Upper lobe of left lung (tissue), 6 donors: Measurements from ENCODE around the gene PTCH2. TPM values are rescaled to one million over a fixed set of nuclear protein-coding genes. Genes with fewer than 3 reads are reported as not detected.
"Not testable (repeated sequence)": the region's sequence is repeated elsewhere in the genome, so short reads cannot be mapped to it uniquely, and the experiment has no call there.

Experiments
- ATAC-seq, 2 donors: fragments of 200-7000 bp; cut with Tn5 transposase; one replicate each; pipeline ENCODE4 v1.9.1; 2022; ENCODE audit warnings: mild to moderate bottlenecking in 2 of 2, moderate library complexity in 2 of 2; ENCODE audit not compliant: low FRiP score in 2 of 2
- DNase-seq, 2 donors: peaks; one replicate each; pipeline ENCODE4 v3.0.0-alpha.2; 2019 to 2020
- H3K27ac ChIP-seq, 4 donors: fragments of 200-600 bp; sonication (generic); one replicate each; pipeline ENCODE4 v1.5.1; 2016 to 2019
- H3K27me3 ChIP-seq, 4 donors: fragments of 200-600 bp; sonication (generic); one replicate each; pipeline ENCODE4 v1.5.1; 2017 to 2019
- H3K36me3 ChIP-seq, 4 donors: fragments of 200-600 bp; sonication (generic); one replicate each; pipeline ENCODE4 v1.5.1; 2016 to 2019
- H3K4me1 ChIP-seq, 4 donors: fragments of 200-600 bp; sonication (generic); one replicate each; pipeline ENCODE4 v1.5.1; 2018 to 2019
- H3K4me3 ChIP-seq, 4 donors: fragments of 200-600 bp; sonication (generic); one replicate each; pipeline ENCODE4 v1.5.1; 2017 to 2019; ENCODE audit warnings: mild to moderate bottlenecking in 2 of 4, moderate library complexity in 1 of 4
- H3K9me3 ChIP-seq, 4 donors: fragments of 200-600 bp; sonication (generic); one replicate each; pipeline ENCODE4 v1.5.1; 2018 to 2019
- EP300 ChIP-seq, 4 donors: sonication (generic); formaldehyde crosslinking; IDR thresholded peaks; one replicate each; pipeline ENCODE4 v1.5.1; 2017; ENCODE audit warnings: antibody characterized with exemption in 4 of 4, control low read depth in 2 of 4
- POLR2A ChIP-seq, 4 donors: fragments of 450-650 bp; IDR thresholded peaks; one replicate each; pipeline ENCODE4 v1.5.1; 2016 to 2017; ENCODE audit warnings: antibody characterized with exemption in 4 of 4, mild to moderate bottlenecking in 2 of 4
- POLR2AphosphoS5 ChIP-seq, 2 donors: sonication (generic); formaldehyde crosslinking; IDR thresholded peaks; one replicate each; pipeline ENCODE4 v1.5.1; 2017; ENCODE audit warnings: antibody characterized with exemption in 2 of 2
- WGBS, 2 donors: methylation state at CpG; one replicate each; pipeline ENCODE4 v1.1.5; 2017 to 2018; 5-methylcytosine and 5-hydroxymethylcytosine counted together
- total RNA-seq, 6 donors: library from RNA; depleted of rRNA in 4 of 6; stranded (reverse); fragments of >200 nt in 4 of 6; gene quantifications; one replicate each; pipeline versions ENCODE4 v1.1.0 to v1.2.1, GENCODE V29; 2016 to 2021
- TF ChIP-seq, protein P1 (sequence below), 6 experiments: fragments of 450-650 bp in 4 of 6; fragments of 200-600 bp in 2 of 6; sonication (generic) in 2 of 6; IDR thresholded peaks; one replicate each; pipeline ENCODE4 v1.5.1; 2016 to 2019; ENCODE audit warnings: antibody characterized with exemption in 6 of 6
- donor health status: DM: no; HTN: no; CAD: no; lungs with moderate emphysema.
- donor health status: DM: no; HTN: yes; CAD: no; lungs with severe emphysema.

PTCH2 gene
- total RNA-seq, 6 donors from 2014 or later, result 0.30 to 1.4 (median 0.82) TPM

DNA sequence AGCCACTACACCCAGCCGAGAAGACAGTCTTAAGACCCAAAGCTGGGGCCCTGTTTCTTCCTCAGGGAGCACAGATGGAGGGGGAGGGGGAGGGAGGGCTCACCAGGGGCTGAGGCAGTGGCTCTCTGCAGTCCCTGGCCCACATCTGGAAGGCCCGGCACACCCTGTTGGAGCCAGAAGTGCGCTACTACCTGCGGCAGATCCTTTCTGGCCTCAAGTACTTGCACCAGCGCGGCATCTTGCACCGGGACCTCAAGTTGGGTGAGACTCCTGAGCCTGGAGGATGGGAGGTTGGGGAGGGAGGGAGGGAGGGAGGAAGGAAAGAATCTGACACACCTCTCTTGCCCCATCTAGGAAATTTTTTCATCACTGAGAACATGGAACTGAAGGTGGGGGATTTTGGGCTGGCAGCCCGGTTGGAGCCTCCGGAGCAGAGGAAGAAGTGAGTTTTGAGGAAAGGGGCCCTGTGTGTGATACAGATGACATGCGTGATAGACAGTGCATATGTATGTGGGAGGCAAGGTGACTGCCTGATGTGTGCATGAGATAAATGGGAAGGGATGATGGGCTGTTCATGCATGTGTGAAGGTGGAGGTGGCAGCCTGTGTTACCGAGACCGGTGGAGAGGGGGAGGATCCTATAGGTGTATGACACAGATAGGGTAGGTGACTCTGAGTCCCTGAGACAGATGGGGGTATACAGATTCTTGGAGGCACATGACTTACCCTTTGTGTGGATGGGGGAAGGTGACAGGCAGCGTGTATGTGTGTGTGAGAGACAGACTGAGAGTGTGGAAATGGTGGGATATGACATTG lies 41.4 kb downstream of the PTCH2 start:
- no peak for DNase-seq
- H3K36me3 ChIP-seq, result peaks cover 17 to 45% (median 41%) of the 10 kb centered on the region in 4 donors
- H3K9me3 ChIP-seq, result no peaks in the 10 kb centered on the region
- no peak for ATAC-seq
- peaks cover 37 to 64% (median 54%) of the 10 kb centered on the region in 4 donors for H3K4me1 ChIP-seq
- peak overlapping the region; percentile 59 to 99 (median 86) for H3K27ac ChIP-seq
- no peaks in the 10 kb centered on the region for H3K27me3 ChIP-seq
- H3K4me3 ChIP-seq, result peak overlapping the region; percentile 50 to 97 (median 92)
- 41 to 49% methylated on average over 12 to 13 of the region's 13 CpGs for WGBS, 2 donors
- no peak for TF ChIP-seq EP300 (IDR thresholded peaks at IDR 0.05)
- TF ChIP-seq POLR2AphosphoS5 (IDR thresholded peaks at IDR 0.05), result no peak
- TF ChIP-seq, protein P1, sequence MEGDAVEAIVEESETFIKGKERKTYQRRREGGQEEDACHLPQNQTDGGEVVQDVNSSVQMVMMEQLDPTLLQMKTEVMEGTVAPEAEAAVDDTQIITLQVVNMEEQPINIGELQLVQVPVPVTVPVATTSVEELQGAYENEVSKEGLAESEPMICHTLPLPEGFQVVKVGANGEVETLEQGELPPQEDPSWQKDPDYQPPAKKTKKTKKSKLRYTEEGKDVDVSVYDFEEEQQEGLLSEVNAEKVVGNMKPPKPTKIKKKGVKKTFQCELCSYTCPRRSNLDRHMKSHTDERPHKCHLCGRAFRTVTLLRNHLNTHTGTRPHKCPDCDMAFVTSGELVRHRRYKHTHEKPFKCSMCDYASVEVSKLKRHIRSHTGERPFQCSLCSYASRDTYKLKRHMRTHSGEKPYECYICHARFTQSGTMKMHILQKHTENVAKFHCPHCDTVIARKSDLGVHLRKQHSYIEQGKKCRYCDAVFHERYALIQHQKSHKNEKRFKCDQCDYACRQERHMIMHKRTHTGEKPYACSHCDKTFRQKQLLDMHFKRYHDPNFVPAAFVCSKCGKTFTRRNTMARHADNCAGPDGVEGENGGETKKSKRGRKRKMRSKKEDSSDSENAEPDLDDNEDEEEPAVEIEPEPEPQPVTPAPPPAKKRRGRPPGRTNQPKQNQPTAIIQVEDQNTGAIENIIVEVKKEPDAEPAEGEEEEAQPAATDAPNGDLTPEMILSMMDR (IDR thresholded peaks at IDR 0.05), result no peak
- TF ChIP-seq POLR2A (IDR thresholded peaks at IDR 0.05), result no peak

DNA sequence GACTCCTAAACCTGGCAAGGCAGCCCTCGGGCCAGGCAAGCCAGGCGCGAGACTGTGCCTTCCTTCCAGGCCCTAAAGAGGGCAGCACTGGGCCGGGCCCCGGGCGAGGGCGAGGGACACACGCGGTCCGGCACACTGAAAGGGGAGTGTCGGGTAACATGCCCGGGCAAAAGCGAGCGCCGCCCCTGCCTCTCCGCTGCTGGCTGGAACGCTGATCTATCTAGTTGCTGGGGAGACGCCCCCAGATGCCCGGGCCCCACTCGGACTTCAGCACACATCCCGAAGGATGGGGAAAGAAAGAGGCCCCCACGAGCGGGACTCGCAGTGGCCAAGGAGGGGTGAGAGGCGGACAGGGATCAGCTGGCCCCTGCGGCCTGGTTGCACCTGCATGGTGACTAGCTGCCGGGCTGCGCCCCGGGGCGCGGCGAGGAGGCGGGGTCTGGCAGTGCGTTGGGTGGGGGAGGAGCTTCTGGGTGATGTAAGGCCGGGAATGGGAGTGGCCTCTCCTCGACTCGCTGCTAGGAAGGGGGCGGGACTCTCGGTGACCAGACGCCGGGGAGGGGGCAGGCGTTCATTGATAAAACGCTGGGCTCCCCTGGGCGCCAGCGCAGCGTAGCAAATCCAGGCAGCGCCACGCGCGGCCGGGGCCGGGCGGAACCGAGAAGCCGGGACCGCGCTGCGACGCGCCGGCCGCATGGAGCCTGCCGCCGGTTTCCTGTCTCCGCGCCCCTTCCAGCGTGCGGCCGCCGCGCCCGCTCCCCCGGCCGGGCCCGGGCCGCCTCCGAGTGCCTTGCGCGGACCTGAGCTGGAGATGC lies 43.1 kb downstream of the PTCH2 start, which contains the start of gene PLK3:
Gene PLK3, plus strand, starts transcription at position 608 of the 815 bp plus-strand sequence. Its CDS starts 87 bp downstream, at position 695.
- Histone ChIP-seq H3K27ac (peak within 1 kb of the TSS; percentile 91 to 99 (median 94)), H3K9me3 (no peaks in the 10 kb centered on the region), H3K4me3 (peak within 1 kb of the TSS; percentile 90 to 97 (median 94)), H3K4me1 (peaks cover 28 to 49% (median 37%) of the 10 kb centered on the region in 4 donors), H3K36me3 (peaks cover 14 to 28% (median 25%) of the 10 kb centered on the region in 4 donors), H3K27me3 (no peaks in the 10 kb centered on the region)
- DNase-seq, result peak; percentile 98 to 99
- TF ChIP-seq EP300 (IDR thresholded peaks at IDR 0.05) (peak in 1 of 4 donors; percentile 40), POLR2AphosphoS5 (IDR thresholded peaks at IDR 0.05) (peak; percentile 89 to 98), POLR2A (IDR thresholded peaks at IDR 0.05) (peak in 3 of 4 donors; percentile 92 to 98 (median 97))
- TF ChIP-seq, protein P1 (IDR thresholded peaks at IDR 0.05), result peak; percentile 94 to 96 (median 95)
- ATAC-seq, result peak; percentile 96 to 99
- WGBS, 2 donors, result 1% methylated on average over 24 to 51 of the region's 79 CpGs

DNA sequence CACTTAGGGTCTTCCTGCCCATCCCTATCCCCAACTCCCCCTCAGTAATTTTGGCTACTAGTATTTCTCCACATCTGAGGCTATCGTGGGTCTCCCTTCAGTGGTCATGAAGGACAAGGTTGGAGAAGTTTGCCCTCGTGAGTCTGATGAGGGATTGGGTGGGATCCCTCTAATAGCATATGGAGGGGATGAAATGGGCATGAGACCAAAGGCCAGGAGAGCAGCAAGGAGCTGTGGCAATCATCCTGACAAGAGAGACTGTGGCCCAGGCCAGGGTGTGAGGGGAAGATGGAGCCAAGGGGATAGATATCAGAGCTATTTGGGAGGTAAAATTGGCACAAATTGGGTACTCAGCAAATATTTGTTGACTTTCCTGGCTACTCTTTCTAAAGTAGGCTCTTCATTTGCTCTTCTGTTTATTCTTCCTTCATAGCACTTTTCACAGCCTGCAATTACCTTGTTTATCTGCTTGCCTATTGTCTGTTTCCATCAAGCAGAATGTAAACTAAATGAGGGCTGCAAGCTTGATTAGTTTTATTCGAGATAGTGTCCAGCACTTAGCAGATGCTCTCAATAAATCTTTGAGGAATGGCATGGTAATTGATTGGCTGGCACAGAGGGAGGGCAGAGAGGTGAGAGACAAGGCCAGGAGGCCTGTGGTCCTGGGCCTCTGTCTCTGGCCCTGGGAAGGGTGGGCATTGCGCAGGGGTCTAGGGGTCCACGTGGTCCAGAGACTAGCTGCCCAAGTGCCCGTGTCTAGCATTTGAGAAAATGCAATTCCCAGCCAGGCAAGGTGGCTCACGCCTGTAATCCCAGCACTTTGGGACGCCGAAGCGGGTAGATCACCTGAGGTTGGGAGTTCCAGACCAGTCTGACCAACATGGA lies 44.3 kb downstream of the PTCH2 start:
- Histone ChIP-seq H3K4me1 (peaks cover 27 to 39% (median 28%) of the 10 kb centered on the region in 4 donors), H3K36me3 (peaks cover 7 to 16% (median 12%) of the 10 kb centered on the region in 4 donors), H3K9me3 (no peaks in the 10 kb centered on the region), H3K27me3 (no peaks in the 10 kb centered on the region), H3K27ac (peak overlapping the region; percentile 91 to 99 (median 94)), H3K4me3 (no peak overlapping the region)
- TF ChIP-seq POLR2AphosphoS5 (IDR thresholded peaks at IDR 0.05) (no peak), POLR2A (IDR thresholded peaks at IDR 0.05) (no peak), EP300 (IDR thresholded peaks at IDR 0.05) (no peak)
- TF ChIP-seq, protein P1 (IDR thresholded peaks at IDR 0.05), result no peak
- ATAC-seq (no peak), DNase-seq (no peak)
- WGBS, 2 donors, result 86 to 89% methylated on average over 10 of the region's 10 CpGs

DNA sequence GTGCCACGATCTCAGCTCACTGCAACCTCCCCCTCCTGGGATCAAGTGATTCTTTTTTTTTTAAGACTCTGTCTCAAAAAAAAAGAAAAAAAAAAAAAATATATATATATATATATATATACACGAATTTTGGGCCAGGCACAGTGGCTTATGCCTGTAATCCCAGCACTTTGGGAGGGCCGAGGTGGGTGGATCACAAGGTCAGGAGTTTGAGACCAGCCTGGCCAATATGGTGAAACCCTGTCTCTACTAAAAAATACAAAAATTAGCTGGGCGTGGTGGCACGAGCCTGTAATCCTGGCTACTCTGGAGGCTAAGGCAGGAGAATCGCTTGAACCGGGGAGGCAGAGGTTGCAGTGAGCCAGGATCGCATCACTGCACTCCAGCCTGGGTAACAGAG lies 45.2 kb downstream of the PTCH2 start:
- ATAC-seq, H3K9me3 ChIP-seq, H3K27me3 ChIP-seq, DNase-seq, H3K4me3 ChIP-seq, H3K36me3 ChIP-seq: not testable (repeated sequence)
- 87 to 89% methylated on average over 8 of the region's 8 CpGs for WGBS, 2 donors
- H3K4me1 ChIP-seq, result peaks cover 18 to 31% (median 19%) of the 10 kb centered on the region in 4 donors
- H3K27ac ChIP-seq, result peak overlapping the region in 1 of 4 donors; percentile 36
